Measurements from ENCODE around the gene NUP210L. TPM values are rescaled to one million over a fixed set of nuclear protein-coding genes. Genes with fewer than 3 reads are reported as not detected.
A peak's percentile ranks its signal among the peaks of the same experiment; 100 is the strongest.

Gene NUP210L
- total RNA-seq, 1 experiment from 2014 or later: 0.10 TPM

DNA sequence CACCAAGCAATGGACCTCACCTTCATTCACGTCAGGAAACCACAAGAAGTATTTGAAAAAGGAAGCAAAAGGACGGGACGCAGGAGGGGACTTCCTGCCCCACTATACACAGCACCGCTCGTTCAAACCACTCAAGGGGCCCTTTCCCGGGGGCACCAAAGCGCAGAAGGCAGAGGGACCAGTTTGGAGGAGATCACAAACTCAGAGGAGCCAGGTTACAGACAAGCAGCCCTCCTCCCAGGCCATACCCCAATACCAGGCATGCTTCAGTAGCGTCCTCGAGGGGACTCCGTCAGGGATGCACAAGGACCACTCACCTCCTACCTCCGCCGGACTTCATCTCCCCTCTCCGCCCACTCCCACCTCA, 197.1 kb downstream of the NUP210L start:
- peaks cover 70% of the 10 kb centered on the region for H3K79me2 ChIP-seq (ENCODE audit: insufficient read depth, low read length)
- POLR2A ChIA-PET: interaction anchor here (1.6 to 2.7 kb wide), 2 partner anchors 13 to 33 kb away, joined by 3 to 7 read pairs; partner anchors contain the start of gene RPS27
- ATAC-seq: peak; percentile 23

More for the DNA sequence above, 197.1 kb downstream of the NUP210L start:
- BruUV-seq (replicated peaks): no TSS peak
- no peaks in the 10 kb centered on the region for H3K9me2 ChIP-seq (ENCODE audit: insufficient read depth)
- intact Hi-C loops (cut with micrococcal nuclease): no loop called here
- CTCF ChIA-PET: interaction anchor here (1.5 kb wide), 1 partner anchor 10 kb away, joined by 7 read pairs; the partner anchor contains the start of gene CREB3L4
- H3K4me3 ChIP-seq (replicated peaks in 1 of 2; ENCODE audit: low read depth in 1 of 2, low read length in 2 of 2): peak overlapping the region; percentile 64 to 88
- H3K9me3 ChIP-seq (ENCODE audit: control insufficient read depth in 1 of 2, insufficient read depth in 1 of 2, low read depth in 1 of 2, low read length in 2 of 2): no peaks in the 10 kb centered on the region
- H3K27ac ChIP-seq (ENCODE audit: low read depth, low read length): peak overlapping the region; percentile 94
- peaks cover 7 to 15% of the 10 kb centered on the region in 2 experiments; a peak in 2 of 4 replicates for H3K36me3 ChIP-seq (ENCODE audit: control insufficient read depth in 1 of 2, insufficient read depth in 2 of 2, low read length in 2 of 2)
- peaks cover 12 to 30% of the 10 kb centered on the region in 2 experiments; a peak in 3 of 4 replicates for H3K4me1 ChIP-seq (ENCODE audit: control insufficient read depth in 1 of 2, insufficient read depth in 2 of 2, low read length in 2 of 2)
- DNase-seq (ENCODE audit: low read depth, low spot score): no peak
- TF ChIP-seq SRF (IDR thresholded peaks at IDR 0.05; ENCODE audit: low read depth) (no peak), ELF1 (IDR thresholded peaks at IDR 0.05; ENCODE audit: borderline replicate concordance, low read depth) (no peak), CBX3 (IDR thresholded peaks at IDR 0.05; ENCODE audit: low read depth) (no peak), SIN3A (IDR thresholded peaks at IDR 0.05; ENCODE audit: low read depth) (no peak), SP1 (IDR thresholded peaks at IDR 0.05; ENCODE audit: low read depth) (no peak), ZNF274 (IDR thresholded peaks at IDR 0.05; ENCODE audit: low read depth, low read length) (no peak), ZFX (IDR thresholded peaks at IDR 0.05) (no peak), TCF7L2 (IDR thresholded peaks at IDR 0.05; ENCODE audit: borderline replicate concordance, extremely low read depth, insufficient read depth, insufficient read length) (no peak), MAX (IDR thresholded peaks at IDR 0.05) (no peak), YY1 (IDR thresholded peaks at IDR 0.05; ENCODE audit: extremely low read depth, insufficient replicate concordance, low read depth, low read length) (no peak), ZBTB33 (IDR thresholded peaks at IDR 0.05; ENCODE audit: extremely low read depth, insufficient replicate concordance, low read length) (no peak), POLR2AphosphoS5 (IDR thresholded peaks at IDR 0.05; ENCODE audit: low read depth, low read length) (no peak), EZH2 (IDR thresholded peaks at IDR 0.05) (no peak), JUND (IDR thresholded peaks at IDR 0.05) (no peak), EGR1 (IDR thresholded peaks at IDR 0.05; ENCODE audit: low read depth) (no peak), FOSL1 (IDR thresholded peaks at IDR 0.05; ENCODE audit: low read depth) (no peak)
- H3K9ac ChIP-seq (ENCODE audit: low read length): peak overlapping the region; percentile 81
- peak overlapping the region; percentile 87 for H3K4me2 ChIP-seq (ENCODE audit: low read length)
- no peaks in the 10 kb centered on the region for H4K20me1 ChIP-seq (ENCODE audit: insufficient read depth)
- RAD21 ChIA-PET (ENCODE audit: low non-redundant PET in 1 of 2, low total read pairs in 2 of 2, uncharacterized antibody in 2 of 2, unreplicated experiment in 2 of 2): no interaction called here
- no peak overlapping the region for H2AFZ ChIP-seq (ENCODE audit: low read depth, low read length, poor library complexity, severe bottlenecking)
- H3K27me3 ChIP-seq (ENCODE audit: insufficient read depth, low read length): no peaks in the 10 kb centered on the region
